ENCODE measurements around the gene EYA3.

DNA sequence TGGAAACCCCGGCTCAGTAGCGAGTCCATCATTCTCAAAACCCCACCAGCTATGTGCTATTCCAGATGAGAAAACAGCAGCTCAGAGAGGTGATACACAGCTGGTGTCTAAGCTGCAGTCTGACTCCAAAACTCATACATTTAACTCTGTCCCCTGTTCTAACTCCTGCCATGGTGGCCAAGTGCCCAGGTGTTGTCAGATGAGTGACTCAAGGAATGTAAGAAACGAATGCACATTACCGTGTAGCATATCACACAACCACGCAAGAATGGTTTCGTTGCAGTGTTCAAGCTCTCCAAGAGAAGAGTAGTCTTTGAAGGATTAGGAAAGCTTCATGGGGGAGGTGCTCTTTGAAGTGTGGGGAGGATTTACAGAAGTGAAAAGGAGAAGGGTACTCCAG is 133.3 kb downstream of the EYA3 start:
- TF ChIP-seq CTCF (IDR thresholded peaks at IDR 0.05 in 8 of 11, conservative IDR thresholded peaks at IDR 0.05 in 3 of 11) (no peak), POLR2A (IDR thresholded peaks at IDR 0.05) (no peak), POLR2AphosphoS5 (IDR thresholded peaks at IDR 0.05) (no peak)
